Liver (tissue), 9 donors: ENCODE data around the gene KLHDC3. TPM values are rescaled to one million over a fixed set of nuclear protein-coding genes. Genes with fewer than 3 reads are reported as not detected.

Source experiments
- DNase-seq: peaks from one replicate; pipeline ENCODE4 v3.0.0-alpha.2; 2017; ENCODE audit warnings: low spot score
- H3K27ac ChIP-seq, 2 donors: one replicate each; pipeline ENCODE4 v1.7.0; 2013; ENCODE audit warnings: inconsistent platforms in 2 of 2, low read length in 2 of 2, control low read depth in 1 of 2, low read depth in 1 of 2, mild to moderate bottlenecking in 1 of 2
- H3K27me3 ChIP-seq, 4 donors: one replicate each; pipeline versions ENCODE4 v1.6.1 to v1.7.0; 2013; ENCODE audit warnings: low read length in 3 of 4, inconsistent platforms in 1 of 4, mild to moderate bottlenecking in 1 of 4, moderate library complexity in 1 of 4; ENCODE audit not compliant: control insufficient read depth in 4 of 4, insufficient read depth in 4 of 4
- H3K36me3 ChIP-seq, 4 donors: one replicate each; pipeline versions ENCODE4 v1.6.1 to v1.7.0; 2013; ENCODE audit warnings: low read length in 3 of 4, mild to moderate bottlenecking in 3 of 4, low read depth in 1 of 4, moderate library complexity in 1 of 4; ENCODE audit not compliant: control insufficient read depth in 4 of 4, insufficient read depth in 3 of 4
- H3K4me1 ChIP-seq, 4 donors: one replicate each; pipeline versions ENCODE4 v1.6.1 to v1.7.0; 2013; ENCODE audit warnings: low read length in 3 of 4, mild to moderate bottlenecking in 3 of 4, moderate library complexity in 1 of 4; ENCODE audit not compliant: control insufficient read depth in 4 of 4, insufficient read depth in 4 of 4
- H3K4me3 ChIP-seq, 3 donors: one replicate each; pipeline versions ENCODE4 v1.6.1 to v1.7.0; 2013; ENCODE audit warnings: low read length in 3 of 3, control low read depth in 1 of 3, low read depth in 1 of 3, mild to moderate bottlenecking in 1 of 3
- H3K9ac ChIP-seq, 2 donors: one replicate each; pipeline ENCODE4 v1.7.0; 2013; ENCODE audit warnings: low read length in 2 of 2, mild to moderate bottlenecking in 2 of 2, moderate library complexity in 2 of 2, control low read depth in 1 of 2, low read depth in 1 of 2
- H3K9me3 ChIP-seq, 4 donors: one replicate each; pipeline versions ENCODE4 v1.6.1 to v1.7.0; 2013; ENCODE audit warnings: low read length in 3 of 4; ENCODE audit not compliant: control insufficient read depth in 4 of 4
- ATF3 ChIP-seq: IDR thresholded peaks from 2 replicates; pipeline ENCODE4 v1.6.1; 2016; ENCODE audit warnings: antibody characterized with exemption
- EGR1 ChIP-seq, 2 donors: IDR thresholded peaks; 2 replicates each; pipeline ENCODE4 v1.6.1; 2016 to 2018; ENCODE audit warnings: antibody characterized with exemption in 2 of 2, low read depth in 2 of 2
- FOXA1 ChIP-seq: IDR thresholded peaks from 2 replicates; pipeline ENCODE4 v1.6.1; 2016; ENCODE audit warnings: antibody characterized with exemption
- FOXA2 ChIP-seq: IDR thresholded peaks from 2 replicates; pipeline ENCODE4 v1.6.1; 2016; ENCODE audit warnings: antibody characterized with exemption
- GABPA ChIP-seq, 2 donors: IDR thresholded peaks in 1 of 2; conservative IDR thresholded peaks in 1 of 2; 2 replicates each; pipeline ENCODE4 v1.6.1; 2016; ENCODE audit warnings: antibody characterized with exemption in 2 of 2, mild to moderate bottlenecking in 1 of 2, moderate library complexity in 1 of 2
- HNF4A ChIP-seq, 2 donors: conservative IDR thresholded peaks; 2 replicates each; pipeline ENCODE4 v1.6.1; 2016; ENCODE audit warnings: antibody characterized with exemption in 2 of 2, mild to moderate bottlenecking in 2 of 2
- HNF4G ChIP-seq: IDR thresholded peaks from 2 replicates; pipeline ENCODE4 v1.6.1; 2016; ENCODE audit warnings: antibody characterized with exemption
- JUND ChIP-seq, 2 donors: IDR thresholded peaks; 2 replicates each; pipeline ENCODE4 v1.6.1; 2016; ENCODE audit warnings: antibody characterized with exemption in 2 of 2
- MAX ChIP-seq: IDR thresholded peaks from 2 replicates; pipeline ENCODE4 v1.6.1; 2016; ENCODE audit warnings: antibody characterized with exemption
- NR2F2 ChIP-seq: IDR thresholded peaks from 2 replicates; pipeline ENCODE4 v1.6.1; 2016; ENCODE audit warnings: antibody characterized with exemption
- RAD21 ChIP-seq, 2 donors: IDR thresholded peaks; 2 replicates each; pipeline ENCODE4 v1.6.1; 2016; ENCODE audit warnings: antibody characterized with exemption in 2 of 2, mild to moderate bottlenecking in 2 of 2
- RXRA ChIP-seq, 2 donors: IDR thresholded peaks; 2 replicates each; pipeline ENCODE4 v1.6.1; 2017 to 2018; ENCODE audit warnings: antibody characterized with exemption in 2 of 2, mild to moderate bottlenecking in 1 of 2
- SP1 ChIP-seq: IDR thresholded peaks from 2 replicates; pipeline ENCODE4 v1.6.1; 2018; ENCODE audit warnings: antibody characterized with exemption, mild to moderate bottlenecking
- TAF1 ChIP-seq: conservative IDR thresholded peaks from 2 replicates; pipeline ENCODE4 v1.6.1; 2016; ENCODE audit warnings: antibody characterized with exemption, mild to moderate bottlenecking
- YY1 ChIP-seq: IDR thresholded peaks from 2 replicates; pipeline ENCODE4 v1.6.1; 2016; ENCODE audit warnings: antibody characterized with exemption, mild to moderate bottlenecking
- WGBS: extraction: QIAGEN DNeasy Blood & Tissue Kit; methylation state at CpG from one replicate; pipeline ENCODE4 v1.1.7; 2013; 5-methylcytosine and 5-hydroxymethylcytosine counted together
- polyA plus RNA-seq, 2 donors: library from polyadenylated mRNA; stranded (reverse) in 1 of 2; unstranded in 1 of 2; fragments of 200-250 nt in 1 of 2; fragments of >200 nt in 1 of 2; fragmentation: Nextera tagmentation in 1 of 2; extraction: Ambion mirVana in 1 of 2; gene quantifications; one replicate each; pipeline versions ENCODE4 v1.2.1 to v1.2.3, GENCODE V29; 2013 to 2015
- total RNA-seq, 2 donors: library from RNA; depleted of rRNA; stranded (reverse); fragments of >200 nt; gene quantifications; one replicate each; pipeline ENCODE4 v1.2.3, GENCODE V29; 2014
- TF ChIP-seq, protein P1 (sequence below): IDR thresholded peaks from 2 replicates; pipeline ENCODE4 v1.6.1; 2016; ENCODE audit warnings: antibody characterized with exemption
- TF ChIP-seq, protein P2 (sequence below): fragments of 150-350 bp; IDR thresholded peaks from 2 replicates; pipeline ENCODE4 v1.5.1; 2017; ENCODE audit warnings: improper control_type of control experiment, low read depth, low read length; ENCODE audit not compliant: missing input control
- TF ChIP-seq, protein P3 (sequence below): IDR thresholded peaks from 2 replicates; pipeline ENCODE4 v1.6.1; 2016; ENCODE audit warnings: antibody characterized with exemption, mild to moderate bottlenecking
- donor health status: healthy.
- donor health status: healthy.
- donor health status: healthy.
- donor health status: healthy.
- donor health status: healthy.

Gene KLHDC3
- total and polyA plus RNA-seq, 4 donors = 30.9 to 66.5 (median 50.6) TPM

DNA sequence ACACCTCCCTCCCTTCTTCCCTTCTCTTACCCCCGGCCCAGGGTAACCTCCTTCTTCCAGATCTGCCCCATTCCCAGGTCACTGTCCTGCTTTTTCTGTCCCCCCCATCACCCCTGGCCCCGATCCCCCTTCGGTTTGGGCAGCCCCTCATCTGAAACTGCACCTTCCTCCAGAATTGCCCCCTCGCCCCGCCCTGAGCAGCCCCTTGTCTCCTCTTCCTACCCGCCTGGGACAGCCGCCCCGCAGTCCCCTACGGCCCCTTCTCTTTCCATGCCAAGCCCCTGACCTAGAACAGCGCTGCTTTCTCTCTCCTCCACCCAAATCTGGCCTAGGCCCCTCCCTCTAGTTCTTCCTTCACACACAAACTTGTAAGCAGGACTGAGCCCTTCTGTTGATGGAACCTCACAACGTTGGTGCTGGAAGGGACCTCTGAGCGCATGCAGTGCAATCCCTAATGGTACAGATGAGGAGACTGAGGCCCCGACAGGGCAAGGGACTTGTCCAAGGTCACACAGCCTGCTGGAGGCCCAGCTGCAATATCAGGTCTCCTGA lies 29.0 kb upstream of the KLHDC3 start:
- Histone ChIP-seq H3K4me1 (peaks cover 4 to 18% (median 17%) of the 10 kb centered on the region in 4 donors), H3K4me3 (peak overlapping the region; percentile 33 to 86 (median 81)), H3K9me3 (no peaks in the 10 kb centered on the region), H3K36me3 (peaks cover 2 to 7% (median 5%) of the 10 kb centered on the region in 4 donors), H3K9ac (peak overlapping the region; percentile 47 to 49), H3K27me3 (no peaks in the 10 kb centered on the region), H3K27ac (peak overlapping the region; percentile 73 to 74)
- no peak for TF ChIP-seq FOXA1
- no peak for TF ChIP-seq ATF3
- no peak for TF ChIP-seq RAD21 (IDR thresholded peaks at IDR 0.05)
- no peak for TF ChIP-seq HNF4G
- TF ChIP-seq FOXA2 = no peak
- TF ChIP-seq HNF4A (conservative IDR thresholded peaks at IDR 0.05) = no peak
- TF ChIP-seq EGR1 (IDR thresholded peaks at IDR 0.05; ENCODE audit: low read depth in 2 of 2) = no peak
- TF ChIP-seq, protein P1, sequence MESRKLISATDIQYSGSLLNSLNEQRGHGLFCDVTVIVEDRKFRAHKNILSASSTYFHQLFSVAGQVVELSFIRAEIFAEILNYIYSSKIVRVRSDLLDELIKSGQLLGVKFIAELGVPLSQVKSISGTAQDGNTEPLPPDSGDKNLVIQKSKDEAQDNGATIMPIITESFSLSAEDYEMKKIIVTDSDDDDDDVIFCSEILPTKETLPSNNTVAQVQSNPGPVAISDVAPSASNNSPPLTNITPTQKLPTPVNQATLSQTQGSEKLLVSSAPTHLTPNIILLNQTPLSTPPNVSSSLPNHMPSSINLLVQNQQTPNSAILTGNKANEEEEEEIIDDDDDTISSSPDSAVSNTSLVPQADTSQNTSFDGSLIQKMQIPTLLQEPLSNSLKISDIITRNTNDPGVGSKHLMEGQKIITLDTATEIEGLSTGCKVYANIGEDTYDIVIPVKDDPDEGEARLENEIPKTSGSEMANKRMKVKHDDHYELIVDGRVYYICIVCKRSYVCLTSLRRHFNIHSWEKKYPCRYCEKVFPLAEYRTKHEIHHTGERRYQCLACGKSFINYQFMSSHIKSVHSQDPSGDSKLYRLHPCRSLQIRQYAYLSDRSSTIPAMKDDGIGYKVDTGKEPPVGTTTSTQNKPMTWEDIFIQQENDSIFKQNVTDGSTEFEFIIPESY = no peak
- TF ChIP-seq TAF1 = no peak
- no peak for TF ChIP-seq YY1
- TF ChIP-seq MAX = no peak
- TF ChIP-seq, protein P2, sequence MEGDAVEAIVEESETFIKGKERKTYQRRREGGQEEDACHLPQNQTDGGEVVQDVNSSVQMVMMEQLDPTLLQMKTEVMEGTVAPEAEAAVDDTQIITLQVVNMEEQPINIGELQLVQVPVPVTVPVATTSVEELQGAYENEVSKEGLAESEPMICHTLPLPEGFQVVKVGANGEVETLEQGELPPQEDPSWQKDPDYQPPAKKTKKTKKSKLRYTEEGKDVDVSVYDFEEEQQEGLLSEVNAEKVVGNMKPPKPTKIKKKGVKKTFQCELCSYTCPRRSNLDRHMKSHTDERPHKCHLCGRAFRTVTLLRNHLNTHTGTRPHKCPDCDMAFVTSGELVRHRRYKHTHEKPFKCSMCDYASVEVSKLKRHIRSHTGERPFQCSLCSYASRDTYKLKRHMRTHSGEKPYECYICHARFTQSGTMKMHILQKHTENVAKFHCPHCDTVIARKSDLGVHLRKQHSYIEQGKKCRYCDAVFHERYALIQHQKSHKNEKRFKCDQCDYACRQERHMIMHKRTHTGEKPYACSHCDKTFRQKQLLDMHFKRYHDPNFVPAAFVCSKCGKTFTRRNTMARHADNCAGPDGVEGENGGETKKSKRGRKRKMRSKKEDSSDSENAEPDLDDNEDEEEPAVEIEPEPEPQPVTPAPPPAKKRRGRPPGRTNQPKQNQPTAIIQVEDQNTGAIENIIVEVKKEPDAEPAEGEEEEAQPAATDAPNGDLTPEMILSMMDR = no peak
- no peak for TF ChIP-seq SP1
- TF ChIP-seq NR2F2 = no peak
- no peak for TF ChIP-seq GABPA (IDR thresholded peaks at IDR 0.05 in 1 of 2, conservative IDR thresholded peaks at IDR 0.05 in 1 of 2)
- TF ChIP-seq RXRA (IDR thresholded peaks at IDR 0.05) = no peak
- TF ChIP-seq, protein P3, sequence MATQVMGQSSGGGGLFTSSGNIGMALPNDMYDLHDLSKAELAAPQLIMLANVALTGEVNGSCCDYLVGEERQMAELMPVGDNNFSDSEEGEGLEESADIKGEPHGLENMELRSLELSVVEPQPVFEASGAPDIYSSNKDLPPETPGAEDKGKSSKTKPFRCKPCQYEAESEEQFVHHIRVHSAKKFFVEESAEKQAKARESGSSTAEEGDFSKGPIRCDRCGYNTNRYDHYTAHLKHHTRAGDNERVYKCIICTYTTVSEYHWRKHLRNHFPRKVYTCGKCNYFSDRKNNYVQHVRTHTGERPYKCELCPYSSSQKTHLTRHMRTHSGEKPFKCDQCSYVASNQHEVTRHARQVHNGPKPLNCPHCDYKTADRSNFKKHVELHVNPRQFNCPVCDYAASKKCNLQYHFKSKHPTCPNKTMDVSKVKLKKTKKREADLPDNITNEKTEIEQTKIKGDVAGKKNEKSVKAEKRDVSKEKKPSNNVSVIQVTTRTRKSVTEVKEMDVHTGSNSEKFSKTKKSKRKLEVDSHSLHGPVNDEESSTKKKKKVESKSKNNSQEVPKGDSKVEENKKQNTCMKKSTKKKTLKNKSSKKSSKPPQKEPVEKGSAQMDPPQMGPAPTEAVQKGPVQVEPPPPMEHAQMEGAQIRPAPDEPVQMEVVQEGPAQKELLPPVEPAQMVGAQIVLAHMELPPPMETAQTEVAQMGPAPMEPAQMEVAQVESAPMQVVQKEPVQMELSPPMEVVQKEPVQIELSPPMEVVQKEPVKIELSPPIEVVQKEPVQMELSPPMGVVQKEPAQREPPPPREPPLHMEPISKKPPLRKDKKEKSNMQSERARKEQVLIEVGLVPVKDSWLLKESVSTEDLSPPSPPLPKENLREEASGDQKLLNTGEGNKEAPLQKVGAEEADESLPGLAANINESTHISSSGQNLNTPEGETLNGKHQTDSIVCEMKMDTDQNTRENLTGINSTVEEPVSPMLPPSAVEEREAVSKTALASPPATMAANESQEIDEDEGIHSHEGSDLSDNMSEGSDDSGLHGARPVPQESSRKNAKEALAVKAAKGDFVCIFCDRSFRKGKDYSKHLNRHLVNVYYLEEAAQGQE = no peak
- no peak for TF ChIP-seq JUND (IDR thresholded peaks at IDR 0.05)
- WGBS = 14% methylated on average over 13 of the region's 13 CpGs
- DNase-seq = no peak
